Suppressor macrophage (primary cell): Measurements from ENCODE around the gene ZNF536.
"Not testable (repeated sequence)": the region's sequence is repeated elsewhere in the genome, so short reads cannot be mapped to it uniquely, and the experiment has no call there.

Experiments used
- DNase-seq, 4 experiments: peaks; one replicate each; pipeline ENCODE4 v3.0.0-alpha.2; 2020 to 2022

The ZNF536 gene

DNA sequence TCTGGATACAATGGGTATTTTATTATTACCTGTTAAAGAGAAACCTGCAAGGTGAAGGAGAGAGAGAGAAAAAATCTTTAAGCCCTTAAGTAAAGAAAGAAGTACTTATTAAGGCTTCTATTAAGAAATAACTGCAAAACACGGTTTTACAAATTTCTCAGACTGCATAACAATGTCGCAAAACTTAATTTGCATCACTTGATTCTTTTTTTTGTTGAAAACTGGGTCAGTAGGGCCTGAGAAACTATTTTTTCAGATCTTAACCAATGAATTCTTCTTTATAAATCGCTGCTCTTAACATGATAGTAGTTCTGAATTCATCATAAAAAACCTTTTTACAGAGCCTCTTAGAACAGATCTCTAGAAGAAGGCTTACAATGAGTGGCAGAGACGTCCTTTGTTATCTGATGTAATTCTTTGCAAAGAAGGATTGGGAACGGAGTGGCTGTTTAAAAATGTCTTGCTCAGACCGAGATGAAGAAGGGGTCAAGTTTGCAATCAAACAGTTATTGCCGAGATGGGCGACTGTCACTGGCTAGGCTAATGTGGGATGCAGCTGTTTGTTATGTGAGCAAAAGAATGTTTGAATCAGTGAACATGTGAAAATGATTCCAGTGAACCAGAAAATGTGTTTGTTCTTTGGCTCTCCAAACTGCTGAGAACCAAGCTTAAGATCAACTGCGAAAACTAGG lies 76.3 kb downstream of the ZNF536 start:
- no peak for DNase-seq

DNA sequence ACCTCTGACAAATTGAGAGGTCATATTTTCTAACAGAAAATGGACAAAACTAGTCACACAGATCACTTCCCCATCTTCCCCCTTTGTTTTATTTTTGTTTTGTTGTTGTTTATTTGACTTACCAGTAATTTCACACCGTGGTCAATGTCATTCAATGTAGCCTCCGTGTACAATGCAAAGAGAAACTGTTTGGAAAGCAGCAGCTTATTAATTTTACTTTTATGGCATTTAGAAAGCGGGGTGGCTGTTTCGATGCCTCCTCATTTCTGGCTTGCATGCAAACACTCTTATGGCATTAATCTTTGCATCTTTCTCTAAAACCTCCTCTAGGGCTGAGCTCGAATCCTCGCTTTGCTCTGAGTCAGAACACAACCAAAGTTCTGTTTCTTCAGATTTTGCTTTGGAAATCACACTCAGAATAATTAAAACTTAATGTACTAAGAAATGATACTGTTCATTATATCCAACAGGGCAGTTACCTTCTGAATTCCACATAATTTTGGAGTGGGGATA lies 77.0 kb downstream of the ZNF536 start:
- no peak for DNase-seq

DNA sequence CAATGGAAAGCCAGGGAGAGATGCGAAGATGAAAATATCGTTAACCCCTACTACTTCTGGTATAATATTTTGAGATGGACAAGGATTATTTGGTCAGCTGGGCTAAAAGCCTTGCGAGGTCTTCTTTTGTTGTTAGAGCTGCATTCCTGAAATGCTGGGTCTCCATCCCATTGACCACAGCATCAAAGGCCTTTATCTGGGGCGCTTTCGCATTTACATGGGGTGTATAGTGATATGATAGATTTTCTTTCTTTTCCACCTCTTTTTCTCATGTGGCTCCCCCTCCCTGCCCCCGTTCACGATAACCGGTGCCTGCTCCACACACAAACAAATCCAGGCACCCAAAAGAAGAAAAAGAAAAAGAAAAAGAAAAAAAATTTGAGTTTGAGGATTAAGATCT lies 77.5 kb downstream of the ZNF536 start:
- no peak for DNase-seq

DNA sequence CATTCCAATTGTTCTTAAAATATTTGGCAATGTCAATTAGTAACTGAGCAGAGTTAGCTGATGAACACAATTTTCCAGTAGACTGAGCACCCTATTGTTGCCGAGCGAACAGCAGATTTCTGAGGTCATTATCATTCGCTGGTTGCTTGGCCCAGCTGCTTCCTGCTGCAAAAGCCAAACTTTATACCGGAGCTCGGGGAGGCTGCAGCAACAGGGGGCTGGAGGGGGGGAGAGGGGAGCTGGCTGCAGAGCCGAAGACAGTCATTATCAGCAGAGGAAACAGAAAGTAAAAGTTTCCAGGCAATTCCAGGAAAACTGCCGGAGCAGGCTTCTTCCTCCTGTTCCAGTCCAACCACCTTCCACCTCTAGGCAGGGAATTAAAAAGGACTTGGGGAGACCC lies 77.9 kb downstream of the ZNF536 start:
- no peak for DNase-seq

DNA sequence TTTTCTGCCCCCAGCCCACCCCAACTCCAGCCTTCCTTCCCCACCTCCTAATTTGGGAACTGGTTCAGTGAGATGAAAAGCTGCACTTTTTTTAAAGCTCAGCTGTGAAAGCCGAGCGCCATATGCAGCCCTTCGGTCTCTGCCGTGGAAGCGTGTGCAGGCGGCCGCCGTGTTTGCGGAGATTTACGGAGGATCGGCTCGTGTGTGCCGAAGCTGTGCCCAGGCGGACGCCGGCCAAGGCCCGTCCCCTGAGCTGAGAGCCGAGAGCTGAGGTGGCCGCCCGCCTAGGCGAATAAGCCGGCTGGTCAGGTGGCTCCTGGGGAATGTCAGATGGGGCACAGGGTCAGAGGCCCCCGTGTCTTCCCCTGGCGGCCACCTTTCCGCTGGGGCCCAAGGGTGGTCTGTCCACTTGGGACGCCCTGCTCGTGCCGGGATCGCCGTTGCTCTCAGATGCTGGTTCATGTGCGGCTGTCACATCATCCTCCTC lies 78.7 kb downstream of the ZNF536 start:
- no peak for DNase-seq

DNA sequence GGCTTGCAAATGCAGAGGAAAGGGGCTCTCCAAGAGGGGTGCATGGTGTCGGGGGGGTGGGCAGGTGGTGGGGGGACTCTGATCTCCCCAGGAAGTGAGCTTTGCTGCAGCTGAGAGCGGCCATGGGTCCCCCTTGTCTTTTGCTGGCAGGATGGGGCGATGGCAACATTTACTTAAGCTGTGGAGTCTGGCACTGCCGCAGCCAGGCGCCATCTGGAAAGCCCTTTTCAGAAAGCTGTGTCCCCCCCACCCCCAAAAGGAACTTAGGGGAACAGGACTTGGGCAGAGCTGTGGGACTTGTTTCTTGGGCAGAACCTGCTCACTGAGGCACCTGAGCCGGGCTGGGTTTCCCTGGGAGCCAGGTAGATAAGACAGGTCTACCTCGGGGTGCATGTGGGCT lies 80.7 kb downstream of the ZNF536 start:
- DNase-seq, result no peak

DNA sequence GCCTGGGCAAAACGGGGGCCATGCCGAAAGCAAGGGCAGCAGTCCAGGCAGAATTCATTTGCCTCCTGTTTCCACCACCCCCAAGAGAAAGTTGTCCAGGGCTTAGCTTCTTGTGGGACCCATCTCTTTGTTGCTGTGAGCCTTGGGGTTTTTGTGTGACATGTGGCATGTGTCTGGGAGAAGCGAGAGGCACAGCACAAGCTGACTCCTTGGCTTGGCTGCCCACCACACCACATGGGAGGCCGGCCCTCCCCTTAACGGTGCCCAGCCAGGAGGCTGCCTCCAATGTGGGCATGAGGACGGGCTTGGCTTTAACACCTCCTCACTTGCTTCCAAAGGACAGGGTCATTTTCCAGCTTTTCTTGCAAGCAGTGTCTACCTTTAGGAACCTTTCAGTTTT lies 81.6 kb downstream of the ZNF536 start:
- no peak for DNase-seq

DNA sequence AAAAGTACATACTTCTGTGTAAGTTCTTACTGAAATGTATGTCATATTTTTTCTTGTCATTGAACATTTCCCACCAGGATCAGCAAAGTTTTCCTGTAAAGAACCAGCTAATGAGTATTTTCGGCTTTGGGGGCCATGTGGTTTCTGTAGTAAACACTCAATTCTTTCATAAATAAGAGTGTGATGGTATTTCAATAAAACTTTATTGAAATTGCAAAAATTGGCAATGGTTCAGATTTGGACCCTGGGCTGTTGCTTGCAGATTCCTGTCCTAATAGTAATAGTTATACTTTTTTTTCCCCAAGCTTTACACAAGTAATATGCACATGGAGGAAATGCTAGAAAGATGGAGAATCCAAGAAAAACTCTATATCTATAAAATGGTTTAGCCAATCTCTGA lies 83.7 kb downstream of the ZNF536 start:
- DNase-seq, result no peak

DNA sequence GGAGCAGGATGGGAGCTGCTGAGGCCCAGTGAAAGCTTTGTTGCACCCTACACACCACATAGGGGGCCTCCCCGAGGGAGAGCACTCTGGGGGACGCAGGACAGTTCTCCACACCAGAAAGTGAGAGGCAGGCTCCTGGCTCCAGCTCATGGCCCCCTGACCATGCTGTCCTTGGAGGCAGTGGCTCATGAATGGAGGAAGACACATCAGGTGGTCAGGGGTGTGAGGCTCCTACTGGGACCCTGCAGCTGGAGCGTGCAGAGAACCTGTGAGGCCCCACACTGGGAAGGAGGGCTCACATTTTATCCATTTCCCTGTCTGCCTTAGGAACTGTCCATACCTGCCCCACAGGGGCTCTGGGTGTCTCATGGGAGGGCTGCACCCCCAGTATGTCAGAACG lies 85.3 kb downstream of the ZNF536 start:
- no peak for DNase-seq

DNA sequence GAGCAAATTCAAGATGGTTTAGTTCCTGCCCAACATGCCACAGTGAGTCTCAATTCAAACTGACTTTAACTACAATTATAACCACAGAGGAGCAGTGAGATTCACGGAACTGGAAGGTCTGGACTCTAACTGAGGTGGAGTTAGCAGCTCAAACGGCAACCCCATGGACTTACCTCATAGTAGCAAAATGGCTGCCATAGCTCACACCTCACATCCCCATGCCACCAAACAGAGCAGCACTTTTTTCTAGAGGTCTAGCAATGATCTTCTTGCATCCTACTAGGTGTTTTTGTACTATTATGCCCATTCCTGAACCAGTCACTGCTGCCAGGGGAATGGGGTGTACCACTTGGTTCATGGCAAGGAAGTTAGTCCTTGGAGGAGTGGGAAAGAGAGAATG lies 87.7 kb downstream of the ZNF536 start:
- DNase-seq, result no peak

DNA sequence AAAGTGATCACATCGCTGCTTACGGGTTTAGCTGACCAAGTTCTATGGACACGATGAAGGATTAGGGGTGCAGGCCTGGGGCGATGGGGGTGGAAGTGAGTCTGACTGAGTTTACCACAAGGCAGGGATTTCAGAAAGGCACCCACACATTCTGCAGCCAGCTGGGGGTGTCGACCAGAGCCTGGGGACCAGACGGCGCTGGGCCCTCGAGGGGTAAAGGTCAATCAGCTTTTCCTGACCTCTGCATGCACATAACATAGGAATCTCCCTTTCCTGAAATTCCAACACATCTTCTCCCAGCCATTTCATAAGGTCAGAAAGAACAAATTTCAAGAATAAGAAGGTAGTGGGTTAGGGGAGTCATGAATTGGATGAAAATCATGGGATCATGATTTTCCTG lies 92.0 kb downstream of the ZNF536 start:
- no peak for DNase-seq

DNA sequence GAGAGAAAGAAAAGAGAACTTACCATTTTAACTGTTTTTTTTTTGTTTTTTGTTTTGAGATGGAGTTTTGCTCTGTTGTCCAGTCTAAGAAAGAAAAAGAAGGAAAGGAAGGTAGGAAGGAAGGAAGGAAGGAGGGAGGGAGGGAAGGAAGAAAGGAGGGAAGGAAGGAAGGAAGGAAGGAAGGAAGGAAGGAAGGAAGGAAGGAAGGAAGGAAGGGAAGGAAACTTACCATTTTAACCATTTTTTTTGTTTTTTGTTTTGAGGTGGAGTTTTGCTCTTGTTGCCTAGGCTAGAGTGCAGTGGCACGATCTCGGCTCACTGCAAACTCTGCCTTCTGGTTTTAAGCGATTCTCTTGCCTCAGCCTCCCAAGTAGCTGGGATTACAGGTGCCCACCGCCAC lies 94.4 kb downstream of the ZNF536 start:
- not testable (repeated sequence) for DNase-seq

DNA sequence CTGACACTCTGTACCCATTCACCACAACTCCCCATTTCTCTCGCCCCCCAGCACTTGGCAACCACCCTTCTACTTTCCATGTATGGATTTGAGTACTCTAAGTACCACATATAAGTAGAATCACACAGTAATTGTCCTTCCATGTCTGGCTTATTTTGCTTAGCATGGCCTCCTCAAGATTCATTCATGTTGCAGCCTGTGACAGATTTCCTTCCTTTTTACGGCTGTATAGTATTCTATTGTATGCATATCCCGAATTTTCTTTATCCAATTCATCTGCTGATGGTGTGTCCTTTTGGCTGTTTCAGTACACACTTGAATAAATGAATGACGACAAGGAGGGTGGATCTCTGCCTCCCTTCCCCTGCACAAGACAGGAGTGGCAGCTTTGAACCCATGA lies 95.1 kb downstream of the ZNF536 start:
- no peak for DNase-seq

DNA sequence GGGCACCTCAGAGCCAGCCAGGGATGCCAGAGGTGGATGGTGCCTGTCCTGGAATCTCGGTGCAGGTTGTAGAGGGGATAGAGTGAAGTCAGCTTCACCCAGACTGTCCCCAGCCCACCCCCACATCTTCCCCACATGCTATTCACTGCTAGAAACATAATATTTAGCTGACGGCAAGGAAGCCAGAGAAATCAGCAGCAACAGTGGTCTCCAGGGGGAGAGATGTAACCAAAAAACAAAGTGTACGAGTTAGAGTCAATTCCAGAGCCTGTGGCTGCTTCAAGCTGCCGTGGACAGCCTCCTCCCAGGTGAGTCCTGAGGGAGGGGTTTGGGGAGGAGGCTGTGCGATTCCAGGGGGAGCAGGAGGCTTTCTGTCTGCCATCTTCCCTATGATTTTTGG lies 97.6 kb downstream of the ZNF536 start:
- no peak for DNase-seq

DNA sequence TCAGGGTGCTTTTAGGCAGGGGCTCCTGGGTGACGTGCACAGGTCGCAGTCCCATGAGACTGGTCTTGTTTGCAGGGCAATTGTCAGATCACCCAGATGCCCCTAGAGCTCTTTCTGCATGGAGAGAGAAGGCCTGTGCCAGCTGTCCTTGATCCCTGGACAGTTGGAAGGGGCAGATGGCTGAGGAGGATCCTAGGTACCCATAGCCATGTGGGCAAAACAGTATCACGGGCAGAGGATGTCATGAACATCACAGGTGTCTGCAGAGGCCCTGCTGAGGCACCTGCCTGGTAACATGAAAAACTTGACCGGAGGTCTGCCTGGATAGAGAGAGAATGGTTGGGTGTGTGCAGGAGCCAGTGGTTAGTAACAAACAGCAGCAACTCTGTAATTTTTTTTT lies 99.3 kb downstream of the ZNF536 start:
- no peak for DNase-seq

DNA sequence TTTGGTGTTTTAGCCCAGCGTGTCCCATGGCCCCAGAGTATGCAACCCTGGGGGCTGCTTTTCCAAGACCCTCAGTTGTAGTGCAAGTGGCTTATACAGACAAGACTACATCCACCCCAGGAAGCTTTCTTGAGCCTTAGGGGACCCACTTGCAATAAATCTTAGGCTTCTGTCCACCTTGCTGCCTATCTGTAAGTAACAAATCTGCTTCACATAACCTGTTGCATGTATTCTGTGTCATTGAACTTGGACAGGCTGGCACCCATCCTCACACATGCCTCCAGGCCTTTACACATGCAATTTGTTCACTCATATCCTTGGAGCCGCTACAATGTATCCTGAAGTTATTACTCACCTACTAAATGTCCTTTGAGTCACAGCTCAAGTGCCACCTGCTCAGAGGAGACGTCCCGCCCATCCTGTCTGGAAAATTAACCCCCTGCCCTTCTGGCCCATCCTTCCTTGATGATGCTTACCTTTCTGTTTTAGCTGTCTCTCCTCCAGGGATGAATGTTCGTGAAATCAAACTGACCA lies 101.2 kb downstream of the ZNF536 start:
- no peak for DNase-seq

DNA sequence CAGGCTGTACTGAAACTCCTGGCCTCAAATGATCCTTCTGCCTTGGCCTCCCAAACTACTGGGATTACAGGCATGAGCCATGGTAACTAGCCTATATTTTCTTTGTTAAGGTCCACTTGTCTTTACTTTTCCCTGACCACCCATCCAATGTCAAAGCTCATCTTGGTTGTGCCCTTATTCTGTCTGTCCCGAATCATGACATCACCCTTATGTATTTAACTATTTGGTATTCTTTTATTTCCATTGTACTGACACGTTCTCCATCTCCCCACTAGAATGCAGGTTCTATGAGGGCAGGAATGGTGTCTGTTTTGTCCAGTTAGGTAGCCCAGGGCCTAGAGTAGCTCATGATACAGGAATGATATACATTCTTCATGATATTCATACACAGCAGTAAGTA lies 104.8 kb downstream of the ZNF536 start:
- no peak for DNase-seq

DNA sequence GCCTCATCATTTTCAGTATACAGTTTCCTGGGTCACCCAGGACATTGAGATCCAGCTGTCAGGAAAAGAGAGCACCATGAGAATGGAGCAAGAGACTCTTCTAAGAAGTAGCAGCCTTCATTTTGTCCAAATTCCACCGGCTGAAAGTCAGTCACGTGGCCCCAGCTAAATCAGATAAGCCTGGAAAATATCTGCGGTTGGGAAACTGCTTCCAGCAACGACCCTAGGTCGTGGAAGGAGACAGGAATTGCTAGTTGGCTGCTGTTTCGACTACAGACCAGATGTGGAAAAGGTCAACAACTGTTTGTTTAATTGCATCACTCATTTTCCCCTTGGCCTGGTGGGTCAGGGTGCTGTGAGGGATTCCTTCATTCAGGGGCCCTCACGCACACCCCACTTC lies 107.0 kb downstream of the ZNF536 start:
- no peak for DNase-seq

DNA sequence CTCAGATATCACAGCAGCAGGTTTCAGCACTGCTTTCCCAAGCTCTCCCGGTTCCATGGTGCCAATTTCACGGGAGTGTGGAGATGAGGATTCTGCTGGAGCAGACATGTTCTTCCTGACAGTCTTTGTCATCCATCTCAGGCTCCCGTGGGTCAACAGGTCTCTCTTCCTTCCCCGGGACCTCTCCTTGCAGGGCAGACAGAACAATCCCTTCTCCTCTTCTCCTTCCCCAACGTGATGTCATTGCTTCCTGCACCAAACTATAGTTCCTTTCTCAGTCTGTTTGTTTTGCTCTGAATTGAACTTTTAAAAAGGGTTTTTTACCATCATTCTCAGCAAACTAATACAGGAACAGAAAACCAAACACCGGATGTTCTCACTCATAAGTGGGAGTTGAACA lies 107.9 kb downstream of the ZNF536 start:
- no peak for DNase-seq

DNA sequence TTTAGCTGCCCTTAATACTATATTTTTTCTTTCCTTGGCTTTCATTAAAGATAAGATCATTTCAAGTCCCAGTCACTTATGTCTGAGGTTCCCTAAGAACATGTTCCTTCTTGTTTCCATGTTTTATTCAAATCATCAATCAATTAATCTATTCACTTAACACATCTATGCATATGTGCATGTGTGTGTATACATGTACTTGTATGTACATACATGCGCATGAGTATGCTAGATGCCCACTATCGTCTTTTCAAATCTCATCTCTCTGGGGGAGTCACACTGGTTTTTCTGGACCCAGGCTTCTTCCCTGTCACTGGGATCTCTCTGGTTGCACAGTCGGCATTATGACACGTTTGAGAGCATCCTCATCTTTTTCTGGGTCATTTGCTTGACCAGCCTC lies 108.9 kb downstream of the ZNF536 start:
- DNase-seq, result no peak

DNA sequence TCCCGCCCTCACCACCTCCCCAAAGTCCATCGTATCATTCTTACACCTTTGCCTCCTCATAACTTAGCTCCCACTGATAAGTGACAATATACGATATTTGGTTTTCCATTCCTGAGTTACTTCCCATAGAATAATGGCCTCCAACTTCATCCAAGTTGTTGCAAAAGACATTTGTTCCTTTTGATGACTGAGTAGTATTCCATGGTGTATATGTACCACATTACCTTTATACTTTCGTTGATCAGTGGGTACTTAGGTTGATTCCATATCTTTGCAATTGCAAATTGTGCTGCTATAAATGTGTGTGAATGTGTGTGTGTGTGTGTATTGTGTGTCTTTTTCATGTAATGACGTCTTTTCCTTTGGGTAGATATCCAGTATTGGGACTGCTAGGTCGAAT lies 109.6 kb downstream of the ZNF536 start:
- no peak for DNase-seq

DNA sequence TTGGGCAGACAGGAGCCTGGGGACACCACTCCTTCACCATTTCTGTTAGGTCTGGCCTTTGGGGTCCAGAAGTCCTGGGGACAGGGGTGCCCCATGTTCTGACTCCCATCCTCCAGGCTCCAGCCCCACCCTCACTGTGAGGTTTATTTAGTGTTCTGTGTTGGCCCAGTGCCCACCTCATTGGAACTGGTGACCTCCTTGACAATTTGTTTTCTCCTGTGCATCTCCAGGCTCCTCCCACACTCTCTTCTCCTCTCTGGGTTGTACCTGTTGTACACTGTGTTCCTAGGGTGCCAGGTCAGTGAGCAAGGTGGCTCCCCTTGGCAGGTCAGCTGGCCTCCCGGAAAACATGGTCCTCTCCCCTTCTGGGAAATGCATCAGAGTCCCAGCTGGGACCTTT lies 110.8 kb downstream of the ZNF536 start:
- DNase-seq, result no peak

DNA sequence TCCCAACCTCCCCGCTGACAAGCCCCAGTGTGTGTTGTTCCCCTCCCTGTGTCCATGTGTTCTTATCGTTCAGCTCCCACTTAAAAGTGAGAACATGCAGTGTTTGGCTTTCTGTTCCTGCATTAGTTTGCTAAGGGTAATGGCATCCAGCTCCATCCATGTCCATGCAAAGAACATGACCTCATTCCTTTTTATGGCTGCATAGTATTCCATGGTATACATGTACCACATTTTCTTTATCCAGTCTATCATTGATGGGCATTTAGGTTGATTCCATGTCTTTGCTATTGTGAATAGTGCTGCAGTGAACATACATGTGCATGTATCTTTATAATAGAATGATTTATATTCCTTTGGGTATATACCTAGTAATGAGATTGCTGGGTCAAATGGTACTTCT lies 114.1 kb downstream of the ZNF536 start:
- not testable (repeated sequence) for DNase-seq

DNA sequence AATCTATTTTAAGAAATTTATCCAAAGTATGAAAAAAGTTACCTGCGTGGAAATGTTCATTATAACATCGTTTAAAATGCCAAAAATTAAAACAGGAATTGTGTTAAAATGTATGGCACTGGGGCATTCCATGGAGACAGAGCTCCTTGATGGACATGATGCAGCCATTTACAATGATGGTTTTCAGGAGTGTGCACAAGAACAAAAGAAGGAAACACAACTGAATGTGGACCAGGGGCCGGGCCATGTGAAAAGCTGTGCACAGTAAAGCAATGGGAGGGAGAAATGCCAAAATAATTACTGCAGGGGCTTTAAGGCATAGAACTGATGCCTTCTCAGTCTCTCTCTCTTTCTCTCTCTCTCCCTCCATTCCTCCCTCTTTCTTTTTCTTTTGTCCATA lies 115.0 kb downstream of the ZNF536 start:
- DNase-seq, result no peak

DNA sequence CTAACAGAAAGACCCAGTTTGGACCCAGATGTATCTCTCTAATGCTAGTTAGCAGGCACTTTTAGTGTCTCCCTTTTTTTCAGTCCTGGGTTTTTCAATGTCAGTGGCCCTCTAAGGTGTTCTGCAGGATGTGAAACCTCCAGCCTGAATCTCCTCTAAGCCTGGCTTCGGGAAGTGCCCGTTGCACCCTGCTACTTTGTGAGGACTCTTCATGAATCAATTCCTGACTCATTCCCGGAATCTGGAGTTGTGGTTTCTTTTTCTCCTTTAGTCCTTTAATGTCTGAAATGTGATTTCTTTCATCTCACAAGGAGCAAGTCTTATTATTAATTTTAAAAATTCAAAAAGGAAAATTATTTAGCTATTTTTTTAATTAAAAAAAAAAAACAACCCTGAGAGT lies 116.0 kb downstream of the ZNF536 start:
- no peak for DNase-seq
